A673 (cell line): Measurements from ENCODE around the gene KBTBD12. TPM values are rescaled to one million over a fixed set of nuclear protein-coding genes. Genes with fewer than 3 reads are reported as not detected.

Experiments used
- BruUV-seq: library from RNA; stranded (reverse); fragments of 400-500 nt; replicated peaks from 2 replicates; lab custom pipeline; 2021; lab: Mats Ljungman, UMichigan
- CTCF ChIA-PET: fragments of 300-600 bp; sonication (Branson Sonifier 250); formaldehyde crosslinking; loops from one replicate; lab custom pipeline; 2022; ENCODE audit warnings: antibody characterized with exemption; lab: Charles Lee
- POLR2A ChIA-PET: fragments of 300-600 bp; sonication (Branson Sonifier 250); formaldehyde crosslinking; loops from one replicate; lab custom pipeline; 2022; ENCODE audit warnings: antibody characterized with exemption; ENCODE audit not compliant: low non-redundant PET; lab: Charles Lee
- DNase-seq: peaks from one replicate; pipeline ENCODE4 v3.0.0-alpha.2; 2015; ENCODE audit warnings: low spot score
- H3K27ac ChIP-seq: fragments of 200-600 bp; sonication (generic); 2 replicates; pipeline ENCODE4 v1.5.1; 2016; ENCODE audit warnings: mixed run types, low read depth, mild to moderate bottlenecking, mixed read lengths, antibody characterized with exemption, low read length; ENCODE audit not compliant: poor library complexity, severe bottlenecking
- H3K27me3 ChIP-seq: fragments of 200-600 bp; sonication (generic); replicated peaks from 2 replicates; pipeline ENCODE4 v1.6.1; 2017; ENCODE audit warnings: mixed run types, low read depth, mild to moderate bottlenecking, mixed read lengths, antibody characterized with exemption, low read length; ENCODE audit not compliant: insufficient read depth, poor library complexity
- H3K36me3 ChIP-seq: fragments of 200-600 bp; sonication (generic); 2 replicates; pipeline ENCODE4 v1.6.1; 2016; ENCODE audit warnings: mixed run types, mild to moderate bottlenecking, mixed read lengths, antibody characterized with exemption, low read length; ENCODE audit not compliant: insufficient read depth, poor library complexity, severe bottlenecking
- H3K4me1 ChIP-seq: fragments of 200-600 bp; sonication (generic); 2 replicates; pipeline ENCODE4 v1.6.1; 2017; ENCODE audit warnings: mixed run types, mild to moderate bottlenecking, mixed read lengths, antibody characterized with exemption, low read length; ENCODE audit not compliant: insufficient read depth, poor library complexity, severe bottlenecking
- H3K4me3 ChIP-seq: fragments of 200-600 bp; sonication (generic); 2 replicates; pipeline ENCODE4 v1.5.1; 2016; ENCODE audit warnings: low read depth, mixed run types, mild to moderate bottlenecking, mixed read lengths, low read length; ENCODE audit not compliant: poor library complexity, severe bottlenecking
- H3K9me3 ChIP-seq: fragments of 200-600 bp; sonication (generic); 2 replicates; pipeline ENCODE4 v1.6.1; 2016; ENCODE audit warnings: mixed run types, low read depth, mild to moderate bottlenecking, mixed read lengths, antibody characterized with exemption, low read length; ENCODE audit not compliant: poor library complexity, severe bottlenecking
- CTCF ChIP-seq: fragments of 300-800, 200-600 bp; sonication (generic); conservative IDR thresholded peaks from 2 replicates; pipeline ENCODE4 v1.5.1; 2017; ENCODE audit warnings: low read depth, mild to moderate bottlenecking, antibody characterized with exemption, low read length, moderate library complexity, mixed read lengths
- EZH2 ChIP-seq: fragments of 200-600 bp; sonication (generic); IDR thresholded peaks from 2 replicates; pipeline ENCODE4 v1.6.1; 2017; ENCODE audit warnings: borderline replicate concordance, low read depth, mild to moderate bottlenecking, mixed read lengths, antibody characterized with exemption, low read length; ENCODE audit not compliant: poor library complexity, severe bottlenecking
- intact Hi-C: fragments of 100-400 bp; cut with micrococcal nuclease; formaldehyde crosslinking; loops from one replicate; pipeline ENCODE4 v1.10.0; 2022; ENCODE audit not compliant: unreplicated experiment
- total RNA-seq: library from RNA; stranded (reverse); gene quantifications from 2 replicates; pipeline ENCODE4 v1.2.3, GENCODE V29; 2021

Gene KBTBD12
- total RNA-seq, 1 experiment from 2014 or later = not detected

GRCh38 chr3:127960421-127960965, 45.5 kb downstream of the KBTBD12 start:
- H3K27me3 ChIP-seq = peaks cover 19% of the 10 kb centered on the region
- H3K36me3 ChIP-seq = no peaks in the 10 kb centered on the region
- ChIA-PET CTCF (interaction anchor here (1.0 kb wide), 1 partner anchor 385 kb away, joined by 3 read pairs; no protein-coding TSS in a partner anchor), POLR2A (no interaction called here)
- BruUV-seq = no TSS peak
- no peak for TF ChIP-seq CTCF
- no peak for TF ChIP-seq EZH2
- no peak overlapping the region for H3K4me3 ChIP-seq
- H3K9me3 ChIP-seq = no peaks in the 10 kb centered on the region
- H3K27ac ChIP-seq = no peak overlapping the region
- no peaks in the 10 kb centered on the region for H3K4me1 ChIP-seq
- DNase-seq = no peak
- intact Hi-C loops = no loop called here

DNA sequence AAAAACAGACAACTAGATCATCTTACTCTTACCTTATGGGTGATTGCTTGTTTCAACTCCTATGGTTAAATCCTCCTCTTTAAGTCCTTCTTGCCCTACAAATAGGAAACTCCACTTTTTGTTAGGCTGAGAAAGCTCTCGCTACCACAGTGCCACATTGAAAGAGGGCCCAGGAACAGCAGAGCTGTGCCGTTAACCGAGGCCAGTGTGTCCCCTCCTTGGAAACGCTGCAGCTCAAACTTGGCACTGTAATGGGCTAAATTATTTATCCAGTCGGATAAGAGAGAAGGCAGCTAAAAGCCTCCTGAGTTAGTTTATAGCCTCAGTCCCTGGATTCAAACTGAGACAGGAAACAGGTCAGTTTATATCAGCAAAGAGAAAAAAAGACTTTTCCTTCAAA, 46.1 kb downstream of the KBTBD12 start:
- POLR2A ChIA-PET = no interaction called here
- Histone ChIP-seq H3K9me3 (no peaks in the 10 kb centered on the region), H3K27ac (no peak overlapping the region), H3K27me3 (peaks cover 25% of the 10 kb centered on the region), H3K36me3 (no peaks in the 10 kb centered on the region), H3K4me3 (no peak overlapping the region), H3K4me1 (no peaks in the 10 kb centered on the region)
- no peak for DNase-seq
- CTCF ChIA-PET = no interaction called here
- intact Hi-C loops = no loop called here
- BruUV-seq = no TSS peak
- TF ChIP-seq CTCF (no peak), EZH2 (no peak)

- H3K27me3 ChIP-seq = peaks cover 33% of the 10 kb centered on the region
- ChIA-PET POLR2A (no interaction called here), CTCF (no interaction called here)
- no peak overlapping the region for H3K27ac ChIP-seq
- H3K4me1 ChIP-seq = no peaks in the 10 kb centered on the region
- intact Hi-C loops = no loop called here
- no peaks in the 10 kb centered on the region for H3K9me3 ChIP-seq
- no peak for TF ChIP-seq EZH2
- no peak for TF ChIP-seq CTCF
- no TSS peak for BruUV-seq
- DNase-seq = no peak
- H3K36me3 ChIP-seq = no peaks in the 10 kb centered on the region
- H3K4me3 ChIP-seq = no peak overlapping the region
Observed at GRCh38 chr3:127961963-127962362, 46.9 kb downstream of the KBTBD12 start.
